ENCODE results near the gene FSCN2.

- TF ChIP-seq, protein P1, sequence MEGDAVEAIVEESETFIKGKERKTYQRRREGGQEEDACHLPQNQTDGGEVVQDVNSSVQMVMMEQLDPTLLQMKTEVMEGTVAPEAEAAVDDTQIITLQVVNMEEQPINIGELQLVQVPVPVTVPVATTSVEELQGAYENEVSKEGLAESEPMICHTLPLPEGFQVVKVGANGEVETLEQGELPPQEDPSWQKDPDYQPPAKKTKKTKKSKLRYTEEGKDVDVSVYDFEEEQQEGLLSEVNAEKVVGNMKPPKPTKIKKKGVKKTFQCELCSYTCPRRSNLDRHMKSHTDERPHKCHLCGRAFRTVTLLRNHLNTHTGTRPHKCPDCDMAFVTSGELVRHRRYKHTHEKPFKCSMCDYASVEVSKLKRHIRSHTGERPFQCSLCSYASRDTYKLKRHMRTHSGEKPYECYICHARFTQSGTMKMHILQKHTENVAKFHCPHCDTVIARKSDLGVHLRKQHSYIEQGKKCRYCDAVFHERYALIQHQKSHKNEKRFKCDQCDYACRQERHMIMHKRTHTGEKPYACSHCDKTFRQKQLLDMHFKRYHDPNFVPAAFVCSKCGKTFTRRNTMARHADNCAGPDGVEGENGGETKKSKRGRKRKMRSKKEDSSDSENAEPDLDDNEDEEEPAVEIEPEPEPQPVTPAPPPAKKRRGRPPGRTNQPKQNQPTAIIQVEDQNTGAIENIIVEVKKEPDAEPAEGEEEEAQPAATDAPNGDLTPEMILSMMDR (IDR thresholded peaks at IDR 0.05; ENCODE audit: extremely low read depth in 1 of 2, insufficient read depth in 1 of 2, low read depth in 1 of 2, low read length in 2 of 2), result no peak
- TF ChIP-seq MYC (IDR thresholded peaks at IDR 0.05; ENCODE audit: low read depth, low read length), result no peak
- TF ChIP-seq POLR2AphosphoS5 (IDR thresholded peaks at IDR 0.05; ENCODE audit: insufficient read depth, low read depth, low read length), result peak; percentile 47
- TF ChIP-seq EZH2 (IDR thresholded peaks at IDR 0.05; ENCODE audit: borderline replicate concordance, low read depth, low read length, severe bottlenecking), result no peak
- TF ChIP-seq POLR2A (IDR thresholded peaks at IDR 0.05; ENCODE audit: low read depth, low read length), result no peak
- no peak for TF ChIP-seq JUN (IDR thresholded peaks at IDR 0.05; ENCODE audit: borderline replicate concordance, insufficient read depth, insufficient read length, low read depth)
- TF ChIP-seq, protein P2, sequence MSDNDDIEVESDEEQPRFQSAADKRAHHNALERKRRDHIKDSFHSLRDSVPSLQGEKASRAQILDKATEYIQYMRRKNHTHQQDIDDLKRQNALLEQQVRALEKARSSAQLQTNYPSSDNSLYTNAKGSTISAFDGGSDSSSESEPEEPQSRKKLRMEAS (IDR thresholded peaks at IDR 0.05; ENCODE audit: insufficient read depth, insufficient read length), result peak; percentile 72
- no peak for TF ChIP-seq GATA2 (IDR thresholded peaks at IDR 0.05; ENCODE audit: insufficient read depth, insufficient read length, low read depth, low read length)
- no peak for TF ChIP-seq FOS (IDR thresholded peaks at IDR 0.05; ENCODE audit: borderline replicate concordance, insufficient read depth, low read length)
Observed at GRCh38 chr17:81481073-81481799, 46.9 kb upstream of the FSCN2 start.

All from endothelial cell of umbilical vein (primary cell).